ENCODE measurements around the gene EGR4. TPM values are rescaled to one million over a fixed set of nuclear protein-coding genes. Genes with fewer than 3 reads are reported as not detected.

EGR4 gene
- total RNA-seq, 1 experiment from 2014 or later, result not detected

GRCh38 chr2:73279852-73280251 is 13.5 kb downstream of the EGR4 start:
- ATAC-seq (no peak), DNase-seq (no peak)
- H3K9ac ChIP-seq (ENCODE audit: low read length), result no peak overlapping the region
- no peaks in the 10 kb centered on the region for H3F3A ChIP-seq (ENCODE audit: low read length, unreplicated experiment)
- H2AFZ ChIP-seq (ENCODE audit: low read length), result no peak overlapping the region
- no peaks in the 10 kb centered on the region for H3K36me3 ChIP-seq (ENCODE audit: low read depth, low read length)
- intact Hi-C loops (cut with micrococcal nuclease), result no loop called here
- H3K4me2 ChIP-seq (ENCODE audit: low read length), result no peak overlapping the region
- peaks cover 12% of the 10 kb centered on the region; the same call in 1 of the 2 replicates for H3K4me1 ChIP-seq (ENCODE audit: insufficient read depth, low read length)
- H4K20me1 ChIP-seq (ENCODE audit: low read length), result no peaks in the 10 kb centered on the region
- no peak overlapping the region for H3K4me3 ChIP-seq (ENCODE audit: low read length)
- no peaks in the 10 kb centered on the region for H3K9me2 ChIP-seq (replicated peaks; ENCODE audit: low read length)
- H3K9me3 ChIP-seq (ENCODE audit: low read length), result no peaks in the 10 kb centered on the region
- H3K79me2 ChIP-seq (ENCODE audit: low read length), result 0 out of 2 replicates have a peak, but pooled peaks cover 10% of the 10 kb centered on the region
- ChIA-PET CTCF (no interaction called here), POLR2A (ENCODE audit: unreplicated experiment) (no interaction called here)
- TF ChIP-seq CTCF (conservative IDR thresholded peaks at IDR 0.05; ENCODE audit: low read depth, low read length) (no peak), EZH2phosphoT487 (IDR thresholded peaks at IDR 0.05; ENCODE audit: borderline replicate concordance, low read length) (no peak), EZH2 (IDR thresholded peaks at IDR 0.05; ENCODE audit: low read length, unreplicated experiment) (no peak)
- no peak overlapping the region for H3K27ac ChIP-seq (ENCODE audit: low read length)
- BruUV-seq (replicated peaks), result no TSS peak
- no peaks in the 10 kb centered on the region for H3K27me3 ChIP-seq (ENCODE audit: low read length)

- DNase-seq, result no peak
- ATAC-seq, result no peak
- H3K4me1 ChIP-seq (ENCODE audit: insufficient read depth, low read length), result no peaks in the 10 kb centered on the region
- H3K9ac ChIP-seq (ENCODE audit: low read length), result no peak overlapping the region
- no peaks in the 10 kb centered on the region for H3K9me2 ChIP-seq (replicated peaks; ENCODE audit: low read length)
- no peaks in the 10 kb centered on the region for H3F3A ChIP-seq (ENCODE audit: low read length, unreplicated experiment)
- H3K9me3 ChIP-seq (ENCODE audit: low read length), result no peaks in the 10 kb centered on the region
- POLR2A ChIA-PET (ENCODE audit: unreplicated experiment), result no interaction called here
- no peaks in the 10 kb centered on the region; the same call in 1 of the 2 replicates for H4K20me1 ChIP-seq (ENCODE audit: low read length)
- no peaks in the 10 kb centered on the region for H3K27me3 ChIP-seq (ENCODE audit: low read length)
- BruUV-seq (replicated peaks), result no TSS peak
- H3K79me2 ChIP-seq (ENCODE audit: low read length), result 0 out of 2 replicates have a peak, but pooled peaks cover under 1% of the 10 kb centered on the region
- H3K4me2 ChIP-seq (ENCODE audit: low read length), result no peak overlapping the region
- H3K4me3 ChIP-seq (ENCODE audit: low read length), result no peak overlapping the region
- TF ChIP-seq CTCF (conservative IDR thresholded peaks at IDR 0.05; ENCODE audit: low read depth, low read length), result no peak
- TF ChIP-seq EZH2phosphoT487 (IDR thresholded peaks at IDR 0.05; ENCODE audit: borderline replicate concordance, low read length), result no peak
- no peak for TF ChIP-seq EZH2 (IDR thresholded peaks at IDR 0.05; ENCODE audit: low read length, unreplicated experiment)
- no peak overlapping the region for H2AFZ ChIP-seq (ENCODE audit: low read length)
- H3K36me3 ChIP-seq (ENCODE audit: low read depth, low read length), result no peaks in the 10 kb centered on the region
- intact Hi-C loops (cut with micrococcal nuclease), result no loop called here
- no peak overlapping the region for H3K27ac ChIP-seq (ENCODE audit: low read length)
- CTCF ChIA-PET, result no interaction called here
Measured at GRCh38 chr2:73272270-73272669, 21.1 kb downstream of the EGR4 start.

GRCh38 chr2:73269686-73270465 is 23.5 kb downstream of the EGR4 start:
- Histone ChIP-seq H3K27ac (ENCODE audit: low read length) (no peak overlapping the region), H3K9me3 (ENCODE audit: low read length) (no peaks in the 10 kb centered on the region), H3F3A (ENCODE audit: low read length, unreplicated experiment) (no peaks in the 10 kb centered on the region), H3K9me2 (replicated peaks; ENCODE audit: low read length) (no peaks in the 10 kb centered on the region), H3K4me1 (ENCODE audit: insufficient read depth, low read length) (0 out of 2 replicates have a peak, but pooled peaks cover 4% of the 10 kb centered on the region), H3K79me2 (ENCODE audit: low read length) (0 out of 2 replicates have a peak, but pooled peaks cover 4% of the 10 kb centered on the region), H3K9ac (ENCODE audit: low read length) (no peak overlapping the region), H4K20me1 (ENCODE audit: low read length) (no peaks in the 10 kb centered on the region; the same call in 1 of the 2 replicates), H3K36me3 (ENCODE audit: low read depth, low read length) (no peaks in the 10 kb centered on the region), H3K27me3 (ENCODE audit: low read length) (no peaks in the 10 kb centered on the region), H2AFZ (ENCODE audit: low read length) (peak overlapping the region; percentile 45; the same call in 1 of the 2 replicates), H3K4me2 (ENCODE audit: low read length) (peak overlapping the region; percentile 64), H3K4me3 (ENCODE audit: low read length) (peak overlapping the region; percentile 59)
- BruUV-seq (replicated peaks), result TSS peak; percentile 69
- CTCF ChIA-PET, result no interaction called here
- intact Hi-C loops (cut with micrococcal nuclease), result no loop called here
- DNase-seq (no peak), ATAC-seq (no peak; the same call in 1 of the 2 replicates)
- POLR2A ChIA-PET (ENCODE audit: unreplicated experiment), result no interaction called here
- TF ChIP-seq EZH2phosphoT487 (IDR thresholded peaks at IDR 0.05; ENCODE audit: borderline replicate concordance, low read length) (no peak), CTCF (conservative IDR thresholded peaks at IDR 0.05; ENCODE audit: low read depth, low read length) (no peak), EZH2 (IDR thresholded peaks at IDR 0.05; ENCODE audit: low read length, unreplicated experiment) (no peak)
